RWPE1 (cell line): ENCODE results near the gene TRIM72.
A peak's percentile ranks its signal among the peaks of the same experiment; 100 is the strongest.
"Not testable (repeated sequence)": the region's sequence is repeated elsewhere in the genome, so short reads cannot be mapped to it uniquely, and the experiment has no call there.

Experiments used
- CTCF ChIA-PET: fragments of 350-600 bp; sonication (Branson Sonifier 250); formaldehyde crosslinking; extraction: SDS; loops from one replicate; lab custom pipeline; 2021; lab: Yijun Ruan, JAX
- POLR2A ChIA-PET: fragments of 400-600 bp; formaldehyde crosslinking; extraction: SDS; loops from one replicate; lab custom pipeline; 2020; ENCODE audit warnings: antibody characterized with exemption; ENCODE audit not compliant: low non-redundant PET; lab: Yijun Ruan, JAX
- DNase-seq: peaks from one replicate; pipeline ENCODE4 v3.0.0; 2012; ENCODE audit warnings: low spot score
- H3K27ac ChIP-seq: fragments of 450-650 bp; 2 replicates; pipeline ENCODE4 v1.5.1; 2017
- CTCF ChIP-seq: fragments of 450-650 bp; conservative IDR thresholded peaks from 2 replicates; pipeline ENCODE4 v1.5.1; 2017; ENCODE audit warnings: low read depth, mild to moderate bottlenecking

The TRIM72 gene

GRCh38 chr16:31190061-31190460, 23.9 kb upstream of the TRIM72 start:
- no peak for TF ChIP-seq CTCF
- ChIA-PET POLR2A (interaction anchor here (0.7 kb wide), 1 partner anchor 680 kb away, joined by 3 read pairs; no protein-coding TSS in a partner anchor), CTCF (interaction anchor here (1.0 kb wide), 1 partner anchor 9 kb away, joined by 3 read pairs; no protein-coding TSS in a partner anchor)
- no peak overlapping the region for H3K27ac ChIP-seq
- no peak for DNase-seq

DNA sequence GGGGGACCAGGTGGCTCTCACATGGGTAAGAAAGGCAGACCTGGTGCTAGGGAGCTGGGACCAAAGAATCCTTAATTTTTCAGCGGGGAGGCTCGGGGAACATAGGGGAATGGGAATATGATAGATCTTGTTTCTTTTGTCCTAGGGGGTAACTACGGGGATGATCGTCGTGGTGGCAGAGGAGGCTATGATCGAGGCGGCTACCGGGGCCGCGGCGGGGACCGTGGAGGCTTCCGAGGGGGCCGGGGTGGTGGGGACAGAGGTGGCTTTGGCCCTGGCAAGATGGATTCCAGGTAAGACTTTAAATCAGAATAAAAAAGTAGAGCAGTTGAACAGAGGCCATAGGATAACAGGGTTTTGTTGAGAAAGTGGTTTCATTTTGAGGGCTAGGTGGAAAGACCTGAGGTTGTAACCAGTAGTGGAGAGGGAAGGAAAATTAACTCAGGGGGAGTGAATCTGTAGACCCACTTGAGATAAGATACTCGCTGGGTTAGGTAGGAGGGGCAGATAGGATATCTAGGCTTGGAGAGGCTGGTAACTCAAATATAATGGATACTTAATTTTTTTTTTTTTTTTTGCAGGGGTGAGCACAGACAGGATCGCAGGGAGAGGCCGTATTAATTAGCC, 23.0 kb upstream of the TRIM72 start:
- H3K27ac ChIP-seq = no peak overlapping the region
- ChIA-PET CTCF (no interaction called here), POLR2A (interaction anchor here (0.7 kb wide), 1 partner anchor 679 kb away, joined by 3 read pairs; no protein-coding TSS in a partner anchor)
- no peak for TF ChIP-seq CTCF
- no peak for DNase-seq

GRCh38 chr16:31191697-31192428, 22.1 kb upstream of the TRIM72 start:
- CTCF ChIA-PET = no interaction called here
- POLR2A ChIA-PET = no interaction called here
- TF ChIP-seq CTCF = no peak
- no peak for DNase-seq
- H3K27ac ChIP-seq = no peak overlapping the region

GRCh38 chr16:31192856-31193642, 20.9 kb upstream of the TRIM72 start:
- H3K27ac ChIP-seq = peak overlapping the region; percentile 16; the same call in 1 of the 2 replicates
- ChIA-PET CTCF (no interaction called here), POLR2A (no interaction called here)
- DNase-seq = no peak
- no peak for TF ChIP-seq CTCF

DNA sequence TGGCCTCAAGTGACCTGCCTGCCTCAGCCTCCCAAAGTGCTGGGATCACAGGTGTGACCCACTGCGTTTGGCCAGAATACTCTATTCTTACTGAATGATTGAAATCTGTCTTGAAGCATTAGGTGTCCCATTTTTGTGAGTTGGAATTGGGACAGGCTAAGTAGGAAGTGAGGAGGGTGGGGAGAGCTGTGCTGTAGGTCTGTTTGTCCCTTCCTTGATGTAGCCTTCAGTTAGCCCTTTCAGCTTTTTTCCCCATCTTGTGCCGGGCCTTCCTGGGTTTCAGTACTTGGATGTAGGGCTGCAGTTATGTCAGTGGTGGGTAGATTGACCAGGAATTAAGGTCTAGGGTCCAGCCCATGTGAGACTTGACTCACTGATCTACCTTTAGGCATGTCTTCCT, 20.0 kb upstream of the TRIM72 start:
- no peak for TF ChIP-seq CTCF
- ChIA-PET CTCF (interaction anchor here (0.6 kb wide), 1 partner anchor 53 kb away, joined by 4 read pairs; no protein-coding TSS in a partner anchor), POLR2A (no interaction called here)
- no peak for DNase-seq
- peak overlapping the region; percentile 10; the same call in 1 of the 2 replicates for H3K27ac ChIP-seq

GRCh38 chr16:31194898-31195297, 19.0 kb upstream of the TRIM72 start:
- TF ChIP-seq CTCF = no peak
- CTCF ChIA-PET = no interaction called here
- POLR2A ChIA-PET = no interaction called here
- no peak for DNase-seq
- H3K27ac ChIP-seq = no peak overlapping the region

DNA sequence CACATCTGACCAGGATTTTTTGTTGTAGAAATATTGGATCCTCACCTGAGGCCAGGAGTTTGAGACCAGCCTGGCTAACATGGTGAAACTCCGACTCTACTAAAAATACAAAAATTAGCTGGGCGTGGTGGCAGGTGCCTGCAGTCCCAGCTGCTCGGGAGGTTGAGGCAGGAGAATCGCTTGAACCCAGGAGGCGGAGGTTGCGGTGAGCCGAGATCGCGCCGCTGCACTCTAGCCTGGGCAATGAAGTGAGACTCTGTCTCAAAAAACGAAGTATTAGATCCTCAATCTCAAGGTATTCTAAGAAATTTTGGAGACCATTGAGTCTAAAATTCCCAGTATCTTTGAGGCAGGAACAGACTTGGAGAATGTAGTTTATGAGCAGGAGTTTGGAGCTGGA, 18.1 kb upstream of the TRIM72 start:
- DNase-seq, CTCF ChIA-PET, POLR2A ChIA-PET: not testable (repeated sequence)
- 0 out of 2 replicates have a peak overlapping the region, but pooled peaks have one; percentile 44 for H3K27ac ChIP-seq
